Trophoblast cell (in vitro differentiated cells and primary cell): ENCODE data around the gene CAST.

ENCODE experiments used
- DNase-seq, 2 donors: peaks; one replicate each; pipeline ENCODE4 v3.0.0-alpha.2; 2016
- H2AFZ ChIP-seq: 2 replicates; pipeline ENCODE4 v1.6.1; 2013; ENCODE audit warnings: low read length, moderate library complexity, mild to moderate bottlenecking; ENCODE audit not compliant: insufficient read depth, poor library complexity
- H2AK5ac ChIP-seq: 2 replicates; pipeline ENCODE4 v1.6.1; 2013; ENCODE audit warnings: mild to moderate bottlenecking, low read length
- H2BK120ac ChIP-seq: 2 replicates; pipeline ENCODE4 v1.6.1; 2013; ENCODE audit warnings: low read length, mild to moderate bottlenecking, moderate library complexity; ENCODE audit not compliant: insufficient read depth, poor library complexity
- H2BK12ac ChIP-seq: 2 replicates; pipeline ENCODE4 v1.6.1; 2013; ENCODE audit warnings: mild to moderate bottlenecking, low read length, moderate library complexity
- H2BK5ac ChIP-seq: 2 replicates; pipeline ENCODE4 v1.6.1; 2013; ENCODE audit warnings: low read length, low read depth, moderate library complexity, mild to moderate bottlenecking; ENCODE audit not compliant: poor library complexity
- H3K14ac ChIP-seq: 2 replicates; pipeline ENCODE4 v1.6.1; 2013; ENCODE audit warnings: mild to moderate bottlenecking, low read length
- H3K18ac ChIP-seq: 2 replicates; pipeline ENCODE4 v1.6.1; 2013; ENCODE audit warnings: mild to moderate bottlenecking, low read length
- H3K23ac ChIP-seq: 2 replicates; pipeline ENCODE4 v1.6.1; 2013; ENCODE audit warnings: low read length
- H3K27ac ChIP-seq: 2 replicates; pipeline ENCODE4 v1.5.1; 2013; ENCODE audit warnings: low read depth, mild to moderate bottlenecking, inconsistent platforms, low read length, moderate library complexity
- H3K27me3 ChIP-seq: 2 replicates; pipeline ENCODE4 v1.6.1; 2013; ENCODE audit warnings: inconsistent platforms, mild to moderate bottlenecking, low read length, moderate library complexity; ENCODE audit not compliant: insufficient read depth
- H3K36me3 ChIP-seq, 2 experiments: 1 replicate in 1 of 2; 2 replicates in 1 of 2; pipeline ENCODE4 v1.6.1; 2013; ENCODE audit warnings: low read length in 2 of 2, mild to moderate bottlenecking in 2 of 2, moderate library complexity in 1 of 2; ENCODE audit not compliant: insufficient read depth in 2 of 2, control insufficient read depth in 1 of 2
- H3K4ac ChIP-seq: 2 replicates; pipeline ENCODE4 v1.6.1; 2013; ENCODE audit warnings: low read depth, mild to moderate bottlenecking, low read length, moderate library complexity
- H3K4me1 ChIP-seq, 2 experiments: 1 replicate in 1 of 2; 2 replicates in 1 of 2; pipeline ENCODE4 v1.6.1; 2013; ENCODE audit warnings: low read length in 2 of 2, mild to moderate bottlenecking in 2 of 2, moderate library complexity in 1 of 2; ENCODE audit not compliant: insufficient read depth in 2 of 2, control insufficient read depth in 1 of 2
- H3K4me2 ChIP-seq: 2 replicates; pipeline ENCODE4 v1.6.1; 2013; ENCODE audit warnings: inconsistent platforms, mild to moderate bottlenecking, low read length, moderate library complexity
- H3K4me3 ChIP-seq: 2 replicates; pipeline ENCODE4 v1.5.1; 2013; ENCODE audit warnings: mild to moderate bottlenecking, low read depth, low read length, inconsistent platforms
- H3K79me1 ChIP-seq: one replicate; pipeline ENCODE4 v1.6.1; 2013; ENCODE audit warnings: low read length
- H3K79me2 ChIP-seq: 2 replicates; pipeline ENCODE4 v1.6.1; 2013; ENCODE audit warnings: low read length, mild to moderate bottlenecking; ENCODE audit not compliant: control insufficient read depth, insufficient read depth, poor library complexity
- H3K9ac ChIP-seq: 2 replicates; pipeline ENCODE4 v1.6.1; 2013; ENCODE audit warnings: mild to moderate bottlenecking, low read length
- H3K9me3 ChIP-seq: 2 replicates; pipeline ENCODE4 v1.6.1; 2013; ENCODE audit warnings: low read depth, mild to moderate bottlenecking, control low read depth, inconsistent platforms, low read length; ENCODE audit not compliant: insufficient read depth
- H4K12ac ChIP-seq: 2 replicates; pipeline ENCODE4 v1.6.1; 2013; ENCODE audit warnings: low read depth, mild to moderate bottlenecking, low read length, moderate library complexity
- H4K8ac ChIP-seq: 2 replicates; pipeline ENCODE4 v1.6.1; 2013; ENCODE audit warnings: low read depth, mild to moderate bottlenecking, low read length, moderate library complexity
- H4K91ac ChIP-seq: one replicate; pipeline ENCODE4 v1.6.1; 2013; ENCODE audit warnings: low read depth, mild to moderate bottlenecking, low read length, moderate library complexity
- WGBS: extraction: QIAGEN DNeasy Blood & Tissue Kit; methylation state at CpG from one replicate; pipeline ENCODE4 v1.1.7; 2013; ENCODE audit warnings: missing lambda C conversion rate; ENCODE audit not compliant: insufficient read length, insufficient coverage; ENCODE audit errors: extremely low coverage; 5-methylcytosine and 5-hydroxymethylcytosine counted together

The CAST gene

GRCh38 chr5:96703384-96703920 is 41.3 kb downstream of the CAST start:
- H2AFZ ChIP-seq, result no peak overlapping the region
- no peak overlapping the region for H3K14ac ChIP-seq
- peaks cover 3% of the 10 kb centered on the region for H3K79me2 ChIP-seq
- no peak overlapping the region for H2BK5ac ChIP-seq
- H4K8ac ChIP-seq, result no peak overlapping the region
- no peak overlapping the region for H3K23ac ChIP-seq
- H3K27ac ChIP-seq, result no peak overlapping the region
- H4K12ac ChIP-seq, result no peak overlapping the region
- no peak overlapping the region for H2BK120ac ChIP-seq
- H3K4me2 ChIP-seq, result peak overlapping the region; percentile 73
- peaks cover 2 to 4% of the 10 kb centered on the region in 2 experiments for H3K36me3 ChIP-seq
- no peak overlapping the region for H2BK12ac ChIP-seq
- no peak overlapping the region for H4K91ac ChIP-seq
- peaks cover 0 to 3% of the 10 kb centered on the region in 2 experiments for H3K4me1 ChIP-seq
- peak overlapping the region; percentile 33 for H3K9ac ChIP-seq
- H3K4ac ChIP-seq, result no peak overlapping the region
- no peak overlapping the region for H2AK5ac ChIP-seq
- H3K18ac ChIP-seq, result no peak overlapping the region
- DNase-seq, result peak in 1 of 2 donors; percentile 84
- no peaks in the 10 kb centered on the region for H3K9me3 ChIP-seq
- H3K79me1 ChIP-seq, result peaks cover 6% of the 10 kb centered on the region
- H3K27me3 ChIP-seq, result no peaks in the 10 kb centered on the region
- peak overlapping the region; percentile 78 for H3K4me3 ChIP-seq
- WGBS, result no CpG with 5 or more reads among the region's 7 CpGs

- Histone ChIP-seq H3K9ac (no peak overlapping the region), H3K27me3 (no peaks in the 10 kb centered on the region), H3K79me1 (peaks cover 6% of the 10 kb centered on the region), H2BK120ac (no peak overlapping the region), H3K4me3 (no peak overlapping the region), H4K12ac (no peak overlapping the region), H3K36me3 (peaks cover 2 to 4% of the 10 kb centered on the region in 2 experiments), H2AK5ac (no peak overlapping the region), H3K4ac (peak overlapping the region; percentile 63), H3K23ac (peak overlapping the region; percentile 83), H2BK12ac (no peak overlapping the region), H3K79me2 (peaks cover 3% of the 10 kb centered on the region), H2AFZ (no peak overlapping the region), H3K27ac (no peak overlapping the region), H2BK5ac (no peak overlapping the region), H4K91ac (no peak overlapping the region), H3K14ac (no peak overlapping the region), H3K4me1 (peaks cover 0 to 3% of the 10 kb centered on the region in 2 experiments), H4K8ac (no peak overlapping the region), H3K4me2 (no peak overlapping the region), H3K9me3 (no peaks in the 10 kb centered on the region), H3K18ac (no peak overlapping the region)
- no CpG with 5 or more reads among the region's 4 CpGs for WGBS
- DNase-seq, result no peak
Observed at GRCh38 chr5:96703995-96704394, 41.8 kb downstream of the CAST start.

- Histone ChIP-seq H3K4me1 (peaks cover 0 to 3% of the 10 kb centered on the region in 2 experiments), H3K27ac (no peak overlapping the region), H2AFZ (no peak overlapping the region), H4K8ac (no peak overlapping the region), H3K36me3 (no peaks in the 10 kb centered on the region), H3K79me1 (peaks cover 6% of the 10 kb centered on the region), H2AK5ac (no peak overlapping the region), H3K79me2 (peaks cover 3% of the 10 kb centered on the region), H2BK120ac (no peak overlapping the region), H3K18ac (no peak overlapping the region), H3K14ac (no peak overlapping the region), H3K23ac (no peak overlapping the region), H4K91ac (no peak overlapping the region), H2BK12ac (no peak overlapping the region), H3K9ac (no peak overlapping the region), H3K4me2 (no peak overlapping the region), H3K9me3 (no peaks in the 10 kb centered on the region), H3K4me3 (no peak overlapping the region), H3K4ac (no peak overlapping the region), H2BK5ac (no peak overlapping the region), H4K12ac (no peak overlapping the region), H3K27me3 (no peaks in the 10 kb centered on the region)
- no CpG with 5 or more reads among the region's 5 CpGs for WGBS
- DNase-seq, result peak; percentile 20 to 44
Observed at GRCh38 chr5:96706433-96707111, 44.4 kb downstream of the CAST start.

- Histone ChIP-seq H3K4me2 (no peak overlapping the region), H4K12ac (no peak overlapping the region), H2BK5ac (no peak overlapping the region), H3K23ac (no peak overlapping the region), H3K9me3 (no peaks in the 10 kb centered on the region), H3K79me2 (no peaks in the 10 kb centered on the region), H3K36me3 (no peaks in the 10 kb centered on the region), H4K8ac (no peak overlapping the region), H3K4ac (no peak overlapping the region), H3K14ac (no peak overlapping the region), H3K27me3 (no peaks in the 10 kb centered on the region), H2AFZ (no peak overlapping the region), H3K4me1 (peaks cover 0 to 4% of the 10 kb centered on the region in 2 experiments), H3K18ac (no peak overlapping the region), H2BK12ac (no peak overlapping the region), H3K27ac (no peak overlapping the region), H2BK120ac (no peak overlapping the region), H3K79me1 (no peaks in the 10 kb centered on the region), H4K91ac (no peak overlapping the region), H3K4me3 (no peak overlapping the region), H3K9ac (no peak overlapping the region), H2AK5ac (no peak overlapping the region)
- no CpG with 5 or more reads among the region's 4 CpGs for WGBS
- no peak for DNase-seq
Observed at GRCh38 chr5:96708600-96708999, 46.4 kb downstream of the CAST start.
